Pancreas (tissue), 10 donors: ENCODE measurements around the gene LRFN2. TPM values are rescaled to one million over a fixed set of nuclear protein-coding genes. Genes with fewer than 3 reads are reported as not detected.

ENCODE experiments used
- ATAC-seq, 4 donors: fragments of 200-7000 bp; cut with Tn5 transposase; one replicate each; pipeline versions ENCODE4 v1.8.0 to v1.9.1; 2020; ENCODE audit warnings: mild to moderate bottlenecking in 4 of 4, moderate library complexity in 4 of 4
- DNase-seq, 6 donors: peaks; one replicate each; pipeline ENCODE4 v3.0.0-alpha.2; 2020
- FAIRE-seq: peaks from 2 replicates; lab custom pipeline; 2012; peaks lifted over from hg19 to GRCh38; lab: Jason Lieb, UNC
- H3K27ac ChIP-seq, 4 donors: fragments of 200-600 bp; sonication (generic); 1 replicate in 3 of 4; 2 replicates in 1 of 4; pipeline versions ENCODE4 v1.5.0 to v1.8.0; 2020
- H3K27me3 ChIP-seq, 4 donors: fragments of 200-600 bp; one replicate each; pipeline ENCODE4 v1.8.0; 2021
- H3K36me3 ChIP-seq, 3 donors: fragments of 200-600 bp; sonication (generic) in 1 of 3; one replicate each; pipeline versions ENCODE4 v1.5.0 to v1.8.0; 2020 to 2021
- H3K4me1 ChIP-seq, 3 donors: fragments of 200-600 bp; one replicate each; pipeline ENCODE4 v1.8.0; 2021
- H3K4me3 ChIP-seq, 4 donors: fragments of 200-600 bp; sonication (generic) in 2 of 4; one replicate each; pipeline versions ENCODE4 v1.5.0 to v1.8.0; 2020 to 2021
- H3K9me3 ChIP-seq, 4 donors: fragments of 200-600 bp; one replicate each; pipeline ENCODE4 v1.8.0; 2021
- CTCF ChIP-seq, 4 donors: fragments of 200-600 bp; sonication (generic) in 3 of 4; IDR thresholded peaks; one replicate each; pipeline versions ENCODE4 v1.5.0 to v1.8.0; 2021; ENCODE audit warnings: antibody characterized with exemption in 4 of 4
- WGBS, 2 donors: extraction: QIAGEN DNeasy Blood & Tissue Kit; methylation state at CpG; one replicate each; pipeline ENCODE4 v1.1.7; 2013; 5-methylcytosine and 5-hydroxymethylcytosine counted together
- intact Hi-C, 3 donors: fragments of 100-400 bp; cut with DNase I; formaldehyde crosslinking; loops; one replicate each; pipeline versions ENCODE4 v1.11.1 to v1.14.2; 2022
- polyA plus RNA-seq, 2 donors: library from polyadenylated mRNA; stranded (reverse); fragments of 200-250 nt; gene quantifications; one replicate each; pipeline ENCODE4 v1.2.3, GENCODE V29; 2013
- total RNA-seq, 6 donors: library from RNA; stranded (reverse); fragmentation: NEBNext Ultra II Directional in 4 of 6; extraction: Animal tissue kit (Norgen Biotek cat#: 25700) in 4 of 6; gene quantifications; one replicate each; pipeline versions ENCODE4 v1.2.1 to v1.2.4, GENCODE V29; 2021 to 2023
- donor health status: healthy with polysubstance abuse.
- donor health status: DM: no; HTN: no; CAD: no; lungs with moderate emphysema.
- donor health status: DM: no; HTN: no; CAD: no.
- donor health status: control.
- donor health status: control.
- donor health status: Bipolar disorder and iron deficiency.
- donor health status: DM: yes; HTN: yes; CAD: no.
- donor health status: DM: no; HTN: no; CAD: no.
- donor health status: DM: no; HTN: no; CAD: no.
- donor health status: DM: yes; HTN: yes; CAD: no.

Gene LRFN2
- total and polyA plus RNA-seq, 8 donors, result 0.22 to 1.5 (median 0.54) TPM

DNA sequence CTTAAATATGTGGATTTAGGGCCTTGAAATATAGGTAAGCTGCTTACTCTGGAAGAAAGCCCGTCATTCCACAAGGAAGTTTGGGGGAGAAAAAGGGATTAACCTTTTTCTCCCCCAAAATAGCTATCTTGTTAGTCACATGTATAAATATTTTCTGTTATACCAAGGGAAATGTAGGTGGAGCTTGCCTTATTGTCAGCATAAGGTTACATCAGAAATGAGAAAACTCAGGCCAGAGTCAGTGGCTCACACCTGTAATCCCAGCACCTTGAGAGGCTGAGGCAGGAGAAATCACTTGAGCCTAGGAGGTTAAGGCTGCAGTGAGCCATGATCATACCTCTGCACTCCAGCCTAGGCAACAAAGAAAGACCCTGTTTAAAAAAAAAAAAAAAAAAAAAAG lies 129.9 kb downstream of the LRFN2 start:
- Histone ChIP-seq H3K4me1 (peaks cover 3 to 25% (median 18%) of the 10 kb centered on the region in 3 donors), H3K27me3 (no peaks in the 10 kb centered on the region), H3K9me3 (no peaks in the 10 kb centered on the region), H3K4me3 (no peak overlapping the region), H3K36me3 (no peaks in the 10 kb centered on the region), H3K27ac (peak overlapping the region in 2 of 4 donors; percentile 60 to 63)
- FAIRE-seq (no peak), ATAC-seq (peak; percentile 37 to 61 (median 48)), DNase-seq (no peak)
- intact Hi-C loops, result no loop called here
- 87 to 89% methylated on average over 1 of the region's 1 CpG for WGBS, 2 donors
- TF ChIP-seq CTCF (IDR thresholded peaks at IDR 0.05), result no peak

GRCh38 chr6:40456390-40457013 lies 130.7 kb downstream of the LRFN2 start:
- H3K27me3 ChIP-seq, result no peaks in the 10 kb centered on the region
- DNase-seq (peak in 2 of 6 donors; percentile 45 to 58), FAIRE-seq (no peak), ATAC-seq (peak; percentile 84 to 93 (median 88))
- peak overlapping the region; percentile 10 to 63 (median 47) for H3K27ac ChIP-seq
- no peak for TF ChIP-seq CTCF (IDR thresholded peaks at IDR 0.05)
- no peaks in the 10 kb centered on the region for H3K9me3 ChIP-seq
- H3K4me3 ChIP-seq, result no peak overlapping the region
- intact Hi-C loops, result no loop called here
- H3K4me1 ChIP-seq, result peaks cover 3 to 25% (median 18%) of the 10 kb centered on the region in 3 donors
- 39 to 43% methylated on average over 5 of the region's 5 CpGs for WGBS, 2 donors
- no peaks in the 10 kb centered on the region for H3K36me3 ChIP-seq

DNA sequence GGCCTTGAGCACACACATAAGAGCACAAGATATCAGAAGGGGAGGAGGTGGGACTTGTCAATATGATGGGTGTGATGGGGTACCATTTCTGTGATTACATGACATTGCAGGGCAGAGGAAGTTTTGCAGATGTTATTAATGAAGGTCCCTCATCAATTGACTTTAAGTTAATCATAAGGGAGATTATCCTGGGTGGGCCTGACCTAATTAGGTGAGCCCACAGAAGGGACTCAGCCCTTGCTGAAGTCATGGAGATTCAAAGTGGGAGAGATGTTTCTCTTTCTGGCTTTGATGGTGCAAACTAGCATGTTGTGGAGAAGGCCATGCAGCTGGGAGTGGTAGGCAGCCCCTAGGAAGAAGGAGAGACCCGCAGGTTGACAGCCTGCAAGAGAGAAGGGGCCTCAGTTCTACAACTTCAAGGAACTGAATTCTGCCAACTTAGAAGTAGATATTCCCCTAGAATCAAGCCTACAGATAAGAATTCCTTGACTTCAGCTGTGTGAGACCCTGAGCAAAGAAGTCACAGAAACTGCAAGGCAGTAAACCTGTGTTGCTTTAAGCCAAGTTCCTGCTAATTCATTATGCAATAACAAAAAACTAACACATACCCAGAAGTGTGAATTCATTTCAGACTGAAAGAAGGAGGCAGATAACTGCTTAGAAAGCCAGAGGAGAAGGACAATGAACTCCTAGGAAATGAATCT lies 131.3 kb downstream of the LRFN2 start:
- H3K4me1 ChIP-seq, result peaks cover 3 to 25% (median 18%) of the 10 kb centered on the region in 3 donors
- H3K27me3 ChIP-seq, result no peaks in the 10 kb centered on the region
- peak in 2 of 4 donors; percentile 42 to 53 for ATAC-seq
- intact Hi-C loops, result no loop called here
- no peak for DNase-seq
- no peaks in the 10 kb centered on the region for H3K9me3 ChIP-seq
- no peaks in the 10 kb centered on the region for H3K36me3 ChIP-seq
- no peak overlapping the region for H3K4me3 ChIP-seq
- no peak for FAIRE-seq
- no peak for TF ChIP-seq CTCF (IDR thresholded peaks at IDR 0.05)
- 90 to 95% methylated on average over 1 of the region's 1 CpG for WGBS, 2 donors
- peak overlapping the region; percentile 10 to 63 (median 47) for H3K27ac ChIP-seq

- Histone ChIP-seq H3K27me3 (no peaks in the 10 kb centered on the region), H3K27ac (no peak overlapping the region), H3K4me3 (no peak overlapping the region), H3K36me3 (no peaks in the 10 kb centered on the region), H3K9me3 (no peaks in the 10 kb centered on the region), H3K4me1 (no peaks in the 10 kb centered on the region)
- no peak for TF ChIP-seq CTCF (IDR thresholded peaks at IDR 0.05)
- no peak for ATAC-seq
- WGBS, 2 donors, result 67 to 79% methylated on average over 4 of the region's 4 CpGs
- FAIRE-seq, result no peak
- intact Hi-C loops, result no loop called here
- DNase-seq, result no peak
Observed at GRCh38 chr6:40450483-40450882, 136.7 kb downstream of the LRFN2 start.

GRCh38 chr6:40444811-40445210 lies 142.4 kb downstream of the LRFN2 start:
- no peak overlapping the region for H3K27ac ChIP-seq
- no peaks in the 10 kb centered on the region for H3K9me3 ChIP-seq
- FAIRE-seq, result no peak
- no peaks in the 10 kb centered on the region for H3K27me3 ChIP-seq
- intact Hi-C loops, result no loop called here
- DNase-seq, result no peak
- ATAC-seq, result peak in 1 of 4 donors; percentile 46
- no peaks in the 10 kb centered on the region for H3K4me1 ChIP-seq
- WGBS, 2 donors, result 62 to 66% methylated on average over 1 of the region's 1 CpG
- no peaks in the 10 kb centered on the region for H3K36me3 ChIP-seq
- no peak overlapping the region for H3K4me3 ChIP-seq
- no peak for TF ChIP-seq CTCF (IDR thresholded peaks at IDR 0.05)
